ENCODE results near the gene LMBR1L. TPM values are rescaled to one million over a fixed set of nuclear protein-coding genes. Genes with fewer than 3 reads are reported as not detected.
A peak's percentile ranks its signal among the peaks of the same experiment; 100 is the strongest.
"Not testable (repeated sequence)": the region's sequence is repeated elsewhere in the genome, so short reads cannot be mapped to it uniquely, and the experiment has no call there.

Gene LMBR1L
- total and polyA plus RNA-seq, 8 donors, result 12.9 to 76.5 (median 22.7) TPM

- intact Hi-C loops (cut with DNase I), result no loop called here
- Histone ChIP-seq H3K4me3 (peak overlapping the region in 3 of 4 donors; percentile 52 to 84 (median 54)), H3K27ac (no peak overlapping the region), H3K36me3 (no peaks in the 10 kb centered on the region), H3K9me3 (no peaks in the 10 kb centered on the region), H3K27me3 (no peaks in the 10 kb centered on the region), H3K4me1 (peaks cover 0 to 5% (median 4%) of the 10 kb centered on the region in 3 donors)
- peak in 1 of 6 donors; percentile 56 for DNase-seq
- no peak for TF ChIP-seq CTCF (IDR thresholded peaks at IDR 0.05)
- ATAC-seq, result no peak
- no peak for FAIRE-seq
- WGBS, 2 donors, result 13% methylated on average over 21 of the region's 21 CpGs
Measured at GRCh38 chr12:49068879-49069506, 41.7 kb downstream of the LMBR1L start.

- FAIRE-seq (no peak), ATAC-seq (no peak), DNase-seq (no peak)
- Histone ChIP-seq H3K4me1 (peaks cover 0 to 5% (median 4%) of the 10 kb centered on the region in 3 donors), H3K9me3 (no peaks in the 10 kb centered on the region), H3K4me3 (no peak overlapping the region), H3K36me3 (no peaks in the 10 kb centered on the region), H3K27ac (no peak overlapping the region), H3K27me3 (no peaks in the 10 kb centered on the region)
- 32 to 56% methylated on average over 4 of the region's 4 CpGs for WGBS, 2 donors
- intact Hi-C loops (cut with DNase I), result no loop called here
- no peak for TF ChIP-seq CTCF (IDR thresholded peaks at IDR 0.05)
Measured at GRCh38 chr12:49066120-49066519, 44.5 kb downstream of the LMBR1L start.

- H3K27me3 ChIP-seq, result no peaks in the 10 kb centered on the region
- no peak overlapping the region for H3K27ac ChIP-seq
- H3K4me3 ChIP-seq, result no peak overlapping the region
- no peak for FAIRE-seq
- no peak for ATAC-seq
- intact Hi-C loops (cut with DNase I), result no loop called here
- no peaks in the 10 kb centered on the region for H3K9me3 ChIP-seq
- peak in 1 of 6 donors; percentile 6 for DNase-seq
- WGBS, 2 donors, result 70 to 81% methylated on average over 5 of the region's 5 CpGs
- no peak for TF ChIP-seq CTCF (IDR thresholded peaks at IDR 0.05)
- H3K4me1 ChIP-seq, result peaks cover 0 to 4% (median 0%) of the 10 kb centered on the region in 3 donors
- no peaks in the 10 kb centered on the region for H3K36me3 ChIP-seq
Measured at GRCh38 chr12:49064767-49065152, 45.9 kb downstream of the LMBR1L start.

GRCh38 chr12:49061916-49062315 is 48.7 kb downstream of the LMBR1L start:
- ATAC-seq; H3K27me3 ChIP-seq; H3K4me3 ChIP-seq; H3K27ac ChIP-seq; intact Hi-C loops (cut with DNase I); H3K9me3 ChIP-seq; H3K36me3 ChIP-seq; FAIRE-seq: not testable (repeated sequence)
- peaks cover 2 to 13% (median 6%) of the 10 kb centered on the region in 3 donors for H3K4me1 ChIP-seq
- peak in 1 of 6 donors; percentile 45 for DNase-seq
- 75 to 85% methylated on average over 17 of the region's 17 CpGs for WGBS, 2 donors

- FAIRE-seq (no peak), DNase-seq (no peak), ATAC-seq (no peak)
- H3K4me3 ChIP-seq, result peak overlapping the region; percentile 93 to 99 (median 95)
- H3K9me3 ChIP-seq, result no peaks in the 10 kb centered on the region
- peaks cover 9 to 20% (median 14%) of the 10 kb centered on the region in 3 donors for H3K4me1 ChIP-seq
- intact Hi-C loops (cut with DNase I), result no loop called here
- peak overlapping the region in 2 of 4 donors; percentile 81 to 93 for H3K27ac ChIP-seq
- no peaks in the 10 kb centered on the region for H3K27me3 ChIP-seq
- WGBS, 2 donors, result 4 to 5% methylated on average over 16 of the region's 16 CpGs
- no peak for TF ChIP-seq CTCF (IDR thresholded peaks at IDR 0.05)
- H3K36me3 ChIP-seq, result no peaks in the 10 kb centered on the region
Measured at GRCh38 chr12:49061157-49061650, 49.4 kb downstream of the LMBR1L start.
